Kidney (tissue), 14 donors: ENCODE data around the gene CYTH4. TPM values are rescaled to one million over a fixed set of nuclear protein-coding genes. Genes with fewer than 3 reads are reported as not detected.

ENCODE experiments used
- DNase-seq, 5 donors: peaks; one replicate each; pipeline ENCODE4 v3.0.0-alpha.2; 2013 to 2020
- FAIRE-seq: peaks from 2 replicates; lab custom pipeline; 2012; peaks lifted over from hg19 to GRCh38; lab: Jason Lieb, UNC
- H3K27ac ChIP-seq, 2 donors: one replicate each; pipeline ENCODE4 v1.7.0; 2013; ENCODE audit warnings: low read depth in 2 of 2, low read length in 2 of 2, inconsistent platforms in 1 of 2
- H3K27me3 ChIP-seq: one replicate; pipeline ENCODE4 v1.7.1; 2013; ENCODE audit warnings: low read length, inconsistent platforms; ENCODE audit not compliant: control insufficient read depth, insufficient read depth
- H3K36me3 ChIP-seq, 3 donors: one replicate each; pipeline versions ENCODE4 v1.7.0 to v1.7.1; 2013; ENCODE audit warnings: low read length in 3 of 3, control low read depth in 1 of 3, inconsistent platforms in 1 of 3; ENCODE audit not compliant: insufficient read depth in 3 of 3, control insufficient read depth in 2 of 3
- H3K4me1 ChIP-seq, 3 donors: one replicate each; pipeline versions ENCODE4 v1.7.0 to v1.7.1; 2013; ENCODE audit warnings: low read length in 3 of 3, inconsistent platforms in 1 of 3, low read depth in 1 of 3; ENCODE audit not compliant: control insufficient read depth in 2 of 3, insufficient read depth in 2 of 3
- H3K4me3 ChIP-seq, 3 donors: one replicate each; pipeline versions ENCODE4 v1.7.0 to v1.8.1; 2013; ENCODE audit warnings: low read length in 3 of 3, control low read depth in 1 of 3, inconsistent platforms in 1 of 3
- H3K9ac ChIP-seq, 3 donors: one replicate each; pipeline versions ENCODE4 v1.7.0 to v1.7.1; 2013; ENCODE audit warnings: low read length in 3 of 3, control low read depth in 1 of 3, inconsistent platforms in 1 of 3
- H3K9me3 ChIP-seq, 3 donors: one replicate each; pipeline versions ENCODE4 v1.7.0 to v1.7.1; 2013; ENCODE audit warnings: low read length in 3 of 3, control low read depth in 1 of 3, inconsistent platforms in 1 of 3; ENCODE audit not compliant: control insufficient read depth in 2 of 3, insufficient read depth in 1 of 3
- intact Hi-C: fragments of 100-400 bp; cut with DNase I; formaldehyde crosslinking; loops from one replicate; pipeline ENCODE4 v1.11.1; 2022
- polyA plus RNA-seq: library from polyadenylated mRNA; stranded (reverse); fragments of 350-450 nt; fragmentation: Illumina TruSeq; extraction: RNeasy Lipid Tissue Mini Kit (QIAGEN cat#74804); gene quantifications from one replicate; pipeline ENCODE4 v1.2.3, GENCODE V29; 2014; ENCODE audit warnings: low read depth, low replicate concordance; ENCODE audit not compliant: insufficient read depth
- total RNA-seq: library from RNA; stranded (reverse); fragmentation: NEBNext Ultra II Directional; extraction: Animal tissue kit (Norgen Biotek cat#: 25700); gene quantifications from one replicate; pipeline ENCODE4 v1.2.1, GENCODE V29; 2021
- TF ChIP-seq, protein P1 (sequence below): IDR thresholded peaks from 3 replicates; pipeline ENCODE4 v1.5.1; 2012; ENCODE audit warnings: mild to moderate bottlenecking, moderate library complexity, borderline replicate concordance; ENCODE audit not compliant: insufficient read depth; ENCODE audit errors: extremely low read depth
- donor health status: control.
- donor health status: control.
- donor health status: control.
- donor health status: control.
- donor health status: control.
- donor health status: DM: yes; HTN: yes; CAD: no.
- donor health status: Normal renal cell carcinoma (clear cell type).

The CYTH4 gene
- total and polyA plus RNA-seq, 2 donors from 2014 or later: 1.9 to 30.2 TPM

DNA sequence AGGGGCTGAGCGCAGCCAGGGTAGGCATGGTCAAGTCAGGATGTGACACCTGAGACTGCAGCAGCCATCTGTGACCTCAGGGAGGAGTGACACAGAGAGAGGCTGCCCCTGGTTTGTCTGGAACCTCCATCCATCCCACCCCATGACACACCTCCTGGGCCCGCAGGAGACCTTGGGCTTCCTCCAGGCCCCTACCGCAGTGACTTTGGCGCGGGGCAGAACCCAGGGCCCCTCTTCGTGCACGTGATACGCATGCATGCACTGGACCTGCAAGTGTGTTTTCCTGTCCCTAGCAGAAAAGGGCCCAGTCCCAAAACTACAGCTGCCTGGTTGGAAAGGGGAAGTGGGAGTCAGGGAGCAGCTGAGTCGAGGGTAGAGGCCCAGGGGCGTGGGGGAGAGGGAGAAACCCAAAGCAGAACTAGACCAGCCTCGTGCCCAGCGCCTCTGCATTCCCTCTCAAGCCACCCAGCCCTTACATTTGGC is 7.9 kb upstream of the CYTH4 start:
- FAIRE-seq (no peak), DNase-seq (peak in 4 of 5 donors; percentile 38 to 71 (median 54))
- Histone ChIP-seq H3K4me3 (no peak overlapping the region), H3K36me3 (no peaks in the 10 kb centered on the region), H3K9ac (no peak overlapping the region), H3K27ac (no peak overlapping the region), H3K9me3 (no peaks in the 10 kb centered on the region), H3K4me1 (no peaks in the 10 kb centered on the region), H3K27me3 (no peaks in the 10 kb centered on the region)
- TF ChIP-seq, protein P1, sequence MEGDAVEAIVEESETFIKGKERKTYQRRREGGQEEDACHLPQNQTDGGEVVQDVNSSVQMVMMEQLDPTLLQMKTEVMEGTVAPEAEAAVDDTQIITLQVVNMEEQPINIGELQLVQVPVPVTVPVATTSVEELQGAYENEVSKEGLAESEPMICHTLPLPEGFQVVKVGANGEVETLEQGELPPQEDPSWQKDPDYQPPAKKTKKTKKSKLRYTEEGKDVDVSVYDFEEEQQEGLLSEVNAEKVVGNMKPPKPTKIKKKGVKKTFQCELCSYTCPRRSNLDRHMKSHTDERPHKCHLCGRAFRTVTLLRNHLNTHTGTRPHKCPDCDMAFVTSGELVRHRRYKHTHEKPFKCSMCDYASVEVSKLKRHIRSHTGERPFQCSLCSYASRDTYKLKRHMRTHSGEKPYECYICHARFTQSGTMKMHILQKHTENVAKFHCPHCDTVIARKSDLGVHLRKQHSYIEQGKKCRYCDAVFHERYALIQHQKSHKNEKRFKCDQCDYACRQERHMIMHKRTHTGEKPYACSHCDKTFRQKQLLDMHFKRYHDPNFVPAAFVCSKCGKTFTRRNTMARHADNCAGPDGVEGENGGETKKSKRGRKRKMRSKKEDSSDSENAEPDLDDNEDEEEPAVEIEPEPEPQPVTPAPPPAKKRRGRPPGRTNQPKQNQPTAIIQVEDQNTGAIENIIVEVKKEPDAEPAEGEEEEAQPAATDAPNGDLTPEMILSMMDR: no peak
- intact Hi-C loops: no loop called here

DNA sequence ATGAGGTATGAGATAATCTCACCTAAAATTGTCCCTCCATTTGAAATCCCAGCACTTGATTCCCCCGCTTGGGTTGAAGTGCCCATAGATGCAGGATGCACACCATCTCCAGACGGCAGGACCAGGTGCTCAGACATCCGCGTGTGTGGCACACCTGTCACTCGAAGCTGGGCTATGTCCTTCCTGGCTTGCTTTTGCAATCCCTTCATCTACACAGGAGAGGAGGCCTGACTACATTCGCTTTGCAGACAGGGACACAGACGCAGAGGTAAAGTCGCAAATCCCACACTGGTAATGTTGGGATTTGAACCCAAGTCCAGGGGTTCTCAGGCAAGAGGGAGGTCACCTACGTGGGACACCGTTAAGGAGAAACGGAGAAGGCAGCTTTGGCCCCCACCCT is 7.2 kb upstream of the CYTH4 start:
- Histone ChIP-seq H3K4me1 (no peaks in the 10 kb centered on the region), H3K9ac (no peak overlapping the region), H3K27me3 (no peaks in the 10 kb centered on the region), H3K27ac (no peak overlapping the region), H3K36me3 (no peaks in the 10 kb centered on the region), H3K4me3 (no peak overlapping the region), H3K9me3 (no peaks in the 10 kb centered on the region)
- intact Hi-C loops: no loop called here
- DNase-seq: peak in 1 of 5 donors; percentile 27
- FAIRE-seq: no peak
- TF ChIP-seq, protein P1: no peak

DNA sequence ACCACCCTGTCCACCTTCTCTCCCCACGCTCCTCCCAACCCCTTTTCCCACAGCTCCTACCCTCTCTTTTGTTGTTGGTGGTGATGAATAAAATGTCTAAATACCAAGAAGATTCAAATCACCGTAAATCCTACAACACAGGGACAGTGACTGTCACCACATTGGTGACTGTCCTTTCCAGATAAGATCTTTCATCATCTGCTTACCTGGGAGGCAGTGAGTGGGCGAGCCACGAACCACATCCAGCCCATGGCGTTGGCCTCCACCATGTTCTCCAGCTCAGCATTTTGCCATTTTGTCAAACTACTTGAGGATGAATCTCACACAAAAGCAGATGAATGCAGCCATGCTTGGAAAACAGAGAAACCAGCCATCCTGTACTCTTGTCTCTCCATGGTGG is 6.7 kb upstream of the CYTH4 start:
- TF ChIP-seq, protein P1: no peak
- Histone ChIP-seq H3K27me3 (no peaks in the 10 kb centered on the region), H3K27ac (no peak overlapping the region), H3K9me3 (no peaks in the 10 kb centered on the region), H3K4me3 (no peak overlapping the region), H3K9ac (no peak overlapping the region), H3K4me1 (no peaks in the 10 kb centered on the region), H3K36me3 (no peaks in the 10 kb centered on the region)
- intact Hi-C loops: no loop called here
- no peak for DNase-seq
- no peak for FAIRE-seq

DNA sequence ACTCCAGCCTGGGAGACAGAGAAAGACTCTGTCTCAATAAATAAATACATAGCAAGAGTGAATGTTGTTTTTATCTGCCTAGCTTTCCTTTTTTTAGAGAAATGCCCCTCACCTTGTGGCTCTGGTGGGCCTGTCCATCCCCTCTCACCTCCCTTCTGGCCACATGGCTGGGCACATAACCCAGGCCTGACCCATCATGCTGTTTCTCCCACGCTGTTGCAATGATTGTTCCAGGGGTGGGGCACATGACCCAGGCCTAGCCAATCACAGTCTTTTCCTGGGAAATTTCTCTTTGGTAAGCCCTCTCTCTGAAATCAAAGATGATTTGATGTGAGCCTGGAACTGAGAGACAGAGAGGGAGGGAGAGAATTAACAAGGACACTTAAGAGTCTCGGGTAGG is 5.5 kb upstream of the CYTH4 start:
- no peaks in the 10 kb centered on the region for H3K27me3 ChIP-seq
- no peaks in the 10 kb centered on the region for H3K36me3 ChIP-seq
- FAIRE-seq (no peak), DNase-seq (peak in 1 of 5 donors; percentile 32)
- TF ChIP-seq, protein P1: no peak
- H3K27ac ChIP-seq: no peak overlapping the region
- no peak overlapping the region for H3K4me3 ChIP-seq
- H3K4me1 ChIP-seq: no peaks in the 10 kb centered on the region
- no peaks in the 10 kb centered on the region for H3K9me3 ChIP-seq
- H3K9ac ChIP-seq: no peak overlapping the region
- intact Hi-C loops: no loop called here
